ENCODE results near the gene KPTN.

DNA sequence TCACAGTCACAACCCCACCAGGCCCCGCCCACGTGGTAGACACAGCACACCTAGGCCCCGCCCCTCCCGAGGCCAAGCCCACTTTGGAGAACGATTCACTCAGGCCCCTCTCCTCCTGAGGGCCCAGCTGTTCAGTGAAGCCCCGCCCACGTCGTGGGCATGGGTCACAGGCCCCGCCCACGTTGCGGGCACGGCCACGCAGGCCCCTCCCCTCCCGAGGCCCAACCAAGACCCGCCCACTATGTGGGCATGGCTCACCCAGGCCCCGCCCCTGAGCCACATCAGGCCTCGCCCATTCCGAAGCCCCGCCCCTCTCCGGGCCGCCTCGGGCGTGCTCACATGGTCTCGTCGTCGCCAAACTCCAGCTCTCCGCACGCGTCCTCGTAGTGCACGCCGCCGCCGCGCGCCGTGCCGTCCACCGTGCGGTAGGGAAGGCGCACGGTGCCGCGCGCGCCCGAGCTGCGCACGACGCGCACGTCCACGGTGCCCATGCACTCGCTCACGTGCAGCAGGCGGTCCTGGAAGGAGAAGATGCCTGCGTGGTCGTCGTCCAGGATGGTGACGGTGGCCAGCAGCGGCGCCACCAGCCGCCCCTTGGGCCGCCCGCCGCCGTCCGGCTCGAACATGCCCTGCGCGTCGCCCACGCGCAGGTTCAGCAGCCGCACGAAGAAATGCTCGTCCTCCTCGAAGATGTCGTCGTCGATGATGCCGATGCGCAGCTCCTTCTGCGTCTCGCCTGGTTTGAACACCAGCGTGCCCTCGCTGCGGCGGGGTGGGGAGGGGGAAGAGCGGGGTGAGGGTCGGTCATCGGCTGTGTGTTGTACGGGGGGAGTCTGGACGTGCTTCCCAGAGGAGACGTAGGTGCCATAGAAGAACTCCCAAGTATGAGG lies 36.3 kb downstream of the KPTN start:
- TF ChIP-seq, protein P1, sequence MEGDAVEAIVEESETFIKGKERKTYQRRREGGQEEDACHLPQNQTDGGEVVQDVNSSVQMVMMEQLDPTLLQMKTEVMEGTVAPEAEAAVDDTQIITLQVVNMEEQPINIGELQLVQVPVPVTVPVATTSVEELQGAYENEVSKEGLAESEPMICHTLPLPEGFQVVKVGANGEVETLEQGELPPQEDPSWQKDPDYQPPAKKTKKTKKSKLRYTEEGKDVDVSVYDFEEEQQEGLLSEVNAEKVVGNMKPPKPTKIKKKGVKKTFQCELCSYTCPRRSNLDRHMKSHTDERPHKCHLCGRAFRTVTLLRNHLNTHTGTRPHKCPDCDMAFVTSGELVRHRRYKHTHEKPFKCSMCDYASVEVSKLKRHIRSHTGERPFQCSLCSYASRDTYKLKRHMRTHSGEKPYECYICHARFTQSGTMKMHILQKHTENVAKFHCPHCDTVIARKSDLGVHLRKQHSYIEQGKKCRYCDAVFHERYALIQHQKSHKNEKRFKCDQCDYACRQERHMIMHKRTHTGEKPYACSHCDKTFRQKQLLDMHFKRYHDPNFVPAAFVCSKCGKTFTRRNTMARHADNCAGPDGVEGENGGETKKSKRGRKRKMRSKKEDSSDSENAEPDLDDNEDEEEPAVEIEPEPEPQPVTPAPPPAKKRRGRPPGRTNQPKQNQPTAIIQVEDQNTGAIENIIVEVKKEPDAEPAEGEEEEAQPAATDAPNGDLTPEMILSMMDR (IDR thresholded peaks at IDR 0.05): no peak
- TF ChIP-seq EZH2 (IDR thresholded peaks at IDR 0.05; ENCODE audit: borderline replicate concordance, insufficient read depth, low read depth, low read length, poor library complexity, severe bottlenecking): no peak
